ENCODE data around the gene ESPN.
"Not testable (repeated sequence)": the region's sequence is repeated elsewhere in the genome, so short reads cannot be mapped to it uniquely, and the experiment has no call there.

The ESPN gene

DNA sequence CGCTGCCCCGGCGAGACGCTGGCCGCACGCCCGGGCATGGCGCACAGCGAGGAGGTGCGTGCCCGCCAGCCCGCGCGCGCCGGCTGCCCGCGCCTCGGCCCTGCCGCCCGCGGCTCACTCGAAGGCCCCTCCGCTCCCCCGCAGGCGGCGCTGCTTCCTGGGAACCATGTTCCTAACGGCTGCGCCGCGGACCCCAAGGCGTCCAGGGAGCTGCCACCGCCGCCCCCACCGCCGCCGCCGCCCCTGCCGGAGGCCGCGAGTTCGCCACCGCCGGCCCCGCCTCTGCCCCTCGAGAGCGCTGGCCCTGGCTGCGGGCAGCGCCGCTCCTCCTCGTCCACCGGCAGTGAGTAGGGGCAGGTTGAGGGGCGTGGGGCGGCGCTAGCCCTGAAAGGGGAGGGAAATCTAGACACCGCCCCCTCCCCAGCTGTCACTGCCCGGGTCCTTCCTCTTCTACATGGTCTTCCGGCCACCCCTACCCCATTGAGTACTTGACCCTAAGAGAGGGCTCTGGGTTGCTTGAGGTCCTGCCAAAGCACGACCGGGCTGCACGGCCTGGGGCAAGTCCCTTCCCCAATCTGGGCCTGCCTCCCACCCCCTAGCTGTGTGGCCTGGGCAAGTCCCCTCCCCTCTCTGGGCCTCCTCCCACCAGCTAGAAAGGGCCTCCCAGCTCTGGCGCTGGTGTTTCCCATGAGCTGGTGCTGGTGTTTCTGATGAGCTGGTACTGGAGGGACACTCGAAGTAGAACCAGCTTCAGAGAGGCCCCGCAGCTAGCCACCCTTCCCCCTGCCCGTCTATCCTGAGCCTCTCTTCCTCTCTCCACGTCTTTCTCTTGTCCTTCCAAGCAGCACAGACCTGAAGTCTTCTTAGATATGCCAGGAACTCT lies 24.4 kb downstream of the ESPN start:
- DNase-seq, result no peak

GRCh38 chr1:6450005-6450450 lies 25.5 kb downstream of the ESPN start:
- no peak for DNase-seq

DNA sequence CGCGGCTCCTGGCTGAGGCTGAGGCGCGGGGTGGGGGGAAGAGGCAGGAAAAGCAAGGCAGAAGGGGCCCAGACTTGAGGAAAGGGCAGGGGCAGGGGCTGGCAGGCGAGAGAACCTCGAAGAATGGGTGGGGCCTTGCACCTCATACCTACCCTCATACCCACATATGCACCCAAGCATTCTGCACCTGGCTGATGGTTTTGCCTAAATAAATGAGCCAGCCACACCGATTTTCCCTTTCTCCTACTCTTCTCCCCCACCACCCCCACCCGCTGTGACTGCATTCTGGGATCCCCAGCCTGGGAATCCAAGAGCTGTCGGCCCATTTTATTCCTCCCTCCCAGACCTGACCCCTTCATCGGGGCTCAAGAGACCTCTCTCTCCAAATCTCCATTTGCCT lies 25.9 kb downstream of the ESPN start:
- DNase-seq, result not testable (repeated sequence)

- no peak for DNase-seq
Measured at GRCh38 chr1:6450943-6451373, 26.4 kb downstream of the ESPN start.

DNA sequence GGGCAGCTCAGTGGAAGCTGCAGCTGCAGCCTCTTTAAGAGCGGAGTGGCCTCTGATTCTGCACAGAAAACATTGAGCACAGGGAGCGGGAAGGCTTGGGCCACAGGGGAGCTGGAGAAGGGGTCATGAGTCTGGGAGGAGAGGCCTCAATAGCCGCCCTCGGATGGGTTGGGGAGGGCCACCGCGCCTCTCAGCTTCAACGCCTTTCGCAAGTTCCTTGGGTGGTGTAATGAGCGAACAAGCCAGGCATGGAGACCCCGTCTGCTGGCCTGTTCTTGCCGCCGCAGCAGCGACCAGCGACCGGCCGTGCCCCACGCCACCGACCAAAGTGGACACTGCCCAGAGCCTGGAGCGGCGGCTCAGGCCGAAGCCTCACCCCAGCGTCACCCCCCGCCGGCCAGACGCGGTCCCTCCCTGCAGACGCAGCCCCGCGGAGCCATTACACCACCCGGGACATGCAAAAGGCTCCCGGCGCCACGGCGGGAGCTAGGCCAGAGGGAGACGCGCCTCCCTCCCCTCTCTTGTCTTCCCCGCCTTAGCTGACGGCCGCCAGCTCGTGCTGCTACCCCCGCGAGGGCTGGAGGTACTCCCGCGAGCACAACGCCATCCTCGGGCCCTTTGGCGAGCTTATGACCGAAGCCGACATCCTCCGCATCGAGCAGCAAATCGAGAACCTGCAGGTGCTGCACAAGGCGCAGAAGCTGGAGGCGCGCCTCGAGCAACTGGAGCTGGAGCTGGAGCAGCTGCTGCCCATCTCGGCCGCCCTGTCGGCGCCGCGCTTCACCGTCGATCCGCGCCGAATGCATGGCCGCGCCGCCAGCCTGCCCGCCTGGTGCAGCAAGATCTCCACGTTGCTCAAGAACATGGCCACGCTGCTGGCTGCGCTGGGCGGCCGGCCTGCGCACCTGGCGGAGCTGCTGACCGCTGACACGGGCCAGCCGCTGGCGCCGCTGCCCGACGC lies 29.6 kb downstream of the ESPN start:
- DNase-seq, result not testable (repeated sequence)

- no peak for DNase-seq
Measured at GRCh38 chr1:6454856-6455751, 30.5 kb downstream of the ESPN start.

DNA sequence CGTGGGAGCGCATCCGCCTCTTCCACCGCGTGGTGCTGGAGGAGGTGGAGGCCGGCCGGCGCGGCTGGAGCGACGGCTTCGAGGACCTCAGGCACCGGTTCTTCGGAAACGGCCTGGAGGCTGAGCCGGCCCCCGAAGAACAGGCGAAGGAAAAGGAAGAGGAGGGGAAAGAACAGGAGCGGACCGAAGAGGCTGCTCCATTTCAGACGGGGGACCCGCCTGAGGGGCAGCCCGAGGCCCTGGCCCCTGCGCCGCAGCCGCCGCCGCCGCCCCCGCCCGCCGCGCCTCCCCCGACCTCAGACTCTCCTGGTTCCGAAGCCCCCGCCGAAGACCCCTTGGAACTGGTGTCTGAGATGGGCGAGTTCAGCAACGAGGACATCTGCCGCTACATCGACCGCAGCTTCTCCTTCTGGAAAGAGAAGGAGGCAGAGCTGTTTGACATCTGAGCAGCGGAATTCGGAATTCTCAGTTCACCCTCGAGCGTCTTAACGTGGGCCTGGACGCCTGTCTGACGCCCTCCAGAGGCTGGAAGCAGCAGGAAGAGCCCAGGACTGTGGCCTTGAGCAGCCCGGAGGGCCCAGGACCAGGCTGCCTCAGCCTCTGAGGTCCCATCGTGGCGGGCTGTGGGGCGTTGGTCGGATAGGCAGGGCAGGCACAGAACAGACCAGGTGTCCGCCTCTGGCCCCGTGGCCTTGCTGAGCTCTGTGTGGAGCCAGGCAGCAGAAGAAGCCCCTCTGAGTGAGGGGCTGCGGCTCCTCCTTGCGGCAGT lies 31.4 kb downstream of the ESPN start:
- not testable (repeated sequence) for DNase-seq

- DNase-seq, result no peak
Measured at GRCh38 chr1:6456800-6457466, 32.4 kb downstream of the ESPN start.

DNA sequence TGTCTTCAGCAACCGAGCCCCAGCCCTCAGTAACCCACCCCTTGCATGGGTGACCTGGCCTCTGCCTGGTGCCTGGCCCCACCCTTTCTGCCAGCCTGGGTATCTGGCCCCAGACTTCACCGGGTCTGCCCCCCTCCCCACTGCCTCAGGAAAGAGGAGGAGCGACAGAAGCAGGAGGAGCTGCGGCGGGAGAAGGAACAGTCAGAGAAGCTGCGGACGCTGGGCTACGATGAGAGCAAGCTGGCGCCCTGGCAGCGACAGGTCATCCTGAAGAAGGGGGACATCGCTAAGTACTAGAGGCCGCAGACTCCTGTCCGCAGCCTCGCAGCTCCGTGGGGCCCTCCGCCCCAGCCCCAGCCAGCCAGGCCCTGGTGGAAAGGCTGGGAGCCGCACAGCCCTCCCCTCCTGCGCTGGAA lies 35.3 kb downstream of the ESPN start:
- DNase-seq, result no peak

DNA sequence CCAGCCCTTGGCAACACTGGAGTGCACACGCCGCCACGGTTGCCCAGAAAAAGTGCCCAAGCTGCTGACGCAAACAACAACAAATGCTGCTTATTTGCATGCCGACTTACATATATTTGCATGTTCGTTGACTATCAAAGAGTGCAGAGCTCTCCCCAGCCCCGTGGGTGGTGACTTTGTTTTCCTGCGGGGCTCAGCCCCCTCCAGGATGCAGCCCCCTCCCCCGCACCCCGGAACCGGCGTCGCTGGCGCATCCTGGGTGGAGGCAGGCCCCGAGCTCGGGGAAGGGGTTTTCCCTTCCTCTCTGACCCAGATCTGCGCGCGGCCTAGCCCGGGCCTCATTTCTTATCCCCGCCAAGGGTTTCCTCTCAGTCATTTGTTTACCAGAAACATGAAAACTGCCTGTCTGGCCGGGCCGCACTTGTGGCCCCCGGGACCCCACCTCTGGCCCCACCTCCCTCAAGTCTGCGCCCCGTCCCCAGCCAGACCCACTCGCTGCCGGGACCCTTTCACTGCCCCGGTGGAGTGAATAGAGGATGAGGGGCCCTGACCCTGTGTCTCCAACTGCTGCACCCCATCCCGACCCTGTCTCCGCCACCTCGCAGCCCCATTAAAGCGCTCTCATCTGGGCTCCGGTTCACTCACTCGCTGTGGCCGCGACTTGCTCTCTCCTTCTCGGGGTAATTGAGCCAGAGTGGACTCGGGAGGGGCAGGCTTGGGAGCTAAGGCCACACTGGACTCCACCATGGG lies 35.9 kb downstream of the ESPN start:
- no peak for DNase-seq

GRCh38 chr1:6461051-6461530 lies 36.5 kb downstream of the ESPN start:
- no peak for DNase-seq

- no peak for DNase-seq
Measured at GRCh38 chr1:6461538-6462411, 37.2 kb downstream of the ESPN start.

DNA sequence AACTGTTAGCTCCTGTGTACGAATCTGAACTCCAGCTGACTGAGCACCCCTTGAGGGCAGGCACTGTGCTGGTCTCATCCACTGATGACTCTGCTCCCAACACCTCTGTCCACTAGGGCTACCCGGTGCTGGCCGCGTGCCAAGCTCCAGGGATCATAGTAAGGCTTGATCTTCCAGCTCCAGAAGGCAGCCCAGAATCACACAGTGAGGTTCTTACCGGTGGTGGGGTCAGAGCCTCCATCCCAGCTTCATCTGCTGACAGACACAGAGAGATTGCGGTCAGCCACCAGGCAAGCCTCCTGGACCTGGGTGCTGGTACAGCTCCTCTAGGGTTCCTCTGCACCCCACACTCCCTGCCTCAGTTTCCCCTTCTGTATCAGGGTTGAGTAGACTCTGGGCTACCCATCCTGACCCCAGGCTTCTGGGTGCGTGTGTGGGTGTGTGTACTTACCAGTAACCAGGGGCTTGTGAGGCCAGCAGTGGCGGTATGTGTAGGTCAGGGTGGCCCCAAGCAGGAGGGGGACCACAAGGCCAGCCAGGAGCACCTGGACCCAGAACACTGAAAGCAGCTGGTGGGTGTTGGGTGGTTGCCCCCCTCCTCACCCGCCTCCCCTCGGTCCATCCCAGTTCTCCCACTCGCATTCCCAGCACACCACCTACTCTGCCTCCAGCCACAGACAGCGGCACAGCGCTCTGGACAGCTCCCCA lies 38.0 kb downstream of the ESPN start:
- no peak for DNase-seq

DNA sequence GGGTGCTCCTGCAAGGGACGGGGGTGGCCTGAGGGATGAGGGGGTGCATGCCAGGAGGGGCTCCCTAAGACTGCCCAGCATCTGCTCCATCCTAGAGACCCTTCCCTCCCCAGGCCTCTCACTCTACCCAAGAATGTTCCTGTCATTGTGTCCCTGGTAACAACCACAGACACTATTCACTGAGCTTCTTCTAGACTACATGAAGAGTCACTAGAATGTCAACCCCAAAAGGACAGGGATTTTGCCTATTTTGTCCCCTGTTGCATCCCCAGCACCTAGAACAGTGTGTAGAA lies 38.5 kb downstream of the ESPN start:
- no peak for DNase-seq

DNA sequence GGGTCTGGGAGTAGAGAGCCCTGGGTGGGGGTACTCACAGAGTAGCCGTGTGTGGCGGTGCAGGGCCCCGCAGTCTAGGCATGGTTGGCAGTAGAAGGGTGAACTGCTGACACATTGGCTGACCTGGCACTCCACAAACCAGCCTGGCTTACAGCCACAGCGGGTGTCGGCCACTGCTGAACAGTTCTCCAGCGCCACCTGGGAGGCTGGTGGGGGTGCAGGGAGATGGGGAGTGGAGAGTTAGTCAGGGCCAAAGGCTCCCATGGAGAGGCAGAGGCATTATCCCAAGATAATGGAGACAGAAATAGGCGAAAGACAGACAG lies 39.9 kb downstream of the ESPN start:
- no peak for DNase-seq

DNA sequence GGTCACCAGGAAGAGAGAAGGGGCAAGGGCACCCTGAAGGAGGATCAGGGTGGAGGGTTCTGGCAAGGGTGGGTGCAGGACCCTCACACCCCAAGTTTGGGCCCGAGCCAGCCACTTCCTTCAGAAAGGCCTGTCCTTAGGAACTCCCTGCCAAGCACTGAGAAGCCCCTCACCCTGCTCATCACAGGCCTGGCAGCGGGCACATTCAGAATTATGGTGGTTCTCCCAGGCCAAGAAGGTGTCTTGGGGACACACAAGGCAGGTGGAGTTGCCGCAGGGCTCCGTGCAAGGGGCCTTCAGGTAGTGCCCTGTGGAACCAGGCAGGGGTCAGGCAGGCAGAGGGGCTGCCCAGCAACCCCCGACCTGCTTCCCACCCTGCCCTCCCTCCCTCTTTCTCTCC lies 40.3 kb downstream of the ESPN start:
- no peak for DNase-seq

- no peak for DNase-seq
Measured at GRCh38 chr1:6465461-6466005, 41.0 kb downstream of the ESPN start.

- no peak for DNase-seq
Measured at GRCh38 chr1:6466023-6466422, 41.4 kb downstream of the ESPN start, which contains the start of gene TNFRSF25. TNFRSF25 (minus strand) TSS chr1:6466173; CDS start chr1:6466107, 66 bp downstream.

Measured in 8988T (cell line).